GM18858 (cell line): ENCODE data around the gene ADCY4.
"Not testable (repeated sequence)": the region's sequence is repeated elsewhere in the genome, so short reads cannot be mapped to it uniquely, and the experiment has no call there.

Experiments used
- ATAC-seq: cut with Tn5 transposase; IDR thresholded peaks from one replicate; pipeline ENCODE4 v1.9.1; 2021; ENCODE audit not compliant: unreplicated experiment

The ADCY4 gene

DNA sequence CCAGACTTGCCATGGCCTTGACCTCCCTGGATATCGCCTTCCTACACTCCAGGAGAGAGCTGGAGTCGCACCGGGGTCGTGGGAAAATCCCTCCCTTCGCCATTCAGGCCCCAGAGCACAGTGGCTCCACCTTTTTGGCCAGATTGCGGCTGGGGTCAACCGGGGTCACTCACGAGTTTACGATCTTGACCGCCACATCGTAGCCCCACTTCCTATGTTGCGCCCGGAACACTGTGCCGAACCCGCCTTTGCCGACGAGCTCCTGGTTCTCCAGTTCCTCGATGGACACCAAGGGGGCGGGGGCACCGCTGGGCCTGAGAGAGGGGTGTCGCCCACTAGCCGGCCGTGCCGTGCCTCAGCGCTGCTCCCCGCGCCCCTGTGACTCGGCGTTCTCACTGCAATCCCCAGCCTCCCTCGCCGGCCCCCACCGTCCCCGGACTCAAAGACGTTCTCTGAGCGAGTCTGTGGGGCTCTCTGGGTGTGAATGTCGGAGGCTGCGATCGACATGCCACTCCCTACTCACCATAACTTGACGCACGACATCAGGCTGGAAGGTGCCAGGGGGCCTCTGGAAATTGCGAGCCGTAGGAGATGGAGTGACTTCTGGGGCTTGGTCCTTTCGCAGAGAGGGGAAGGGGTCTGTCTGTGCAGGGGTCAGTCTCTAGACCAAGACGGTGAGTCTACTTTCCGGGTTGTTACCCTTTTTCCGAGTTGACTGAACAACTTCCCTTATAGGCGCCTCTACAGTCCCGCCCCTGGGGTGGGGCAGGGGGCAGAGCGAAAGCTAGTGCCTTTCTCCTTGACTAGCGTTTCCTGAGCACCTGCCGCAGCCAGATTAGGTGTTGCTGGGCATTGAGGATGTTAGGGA, 4.6 kb upstream of the ADCY4 start, which contains the start of gene RIPK3:
RIPK3 (minus strand) TSS at position 708 of the 868 bp plus-strand sequence; CDS start at position 543, 165 bp downstream.
- ATAC-seq: peak; percentile 81

DNA sequence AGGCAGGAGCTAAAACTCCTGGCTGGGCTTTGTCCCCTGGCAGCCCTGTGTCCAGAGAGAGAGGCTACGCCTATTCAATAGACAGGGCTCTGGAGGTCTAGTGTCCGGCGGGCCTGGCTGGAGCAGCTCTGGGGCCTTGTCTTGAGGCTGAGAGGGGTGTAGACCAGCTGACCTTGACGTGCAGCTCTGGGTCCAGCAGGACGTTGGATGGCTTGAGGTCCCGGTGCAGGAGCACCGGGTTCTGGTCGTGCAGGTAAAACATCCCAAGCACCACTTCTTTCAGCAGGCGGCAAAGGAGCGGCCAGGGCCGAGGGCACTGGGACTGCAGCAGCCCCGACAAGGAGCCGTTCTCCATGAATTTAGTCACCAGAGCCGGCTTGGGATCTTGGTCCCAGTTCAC, 4.0 kb upstream of the ADCY4 start:
- ATAC-seq: no peak

DNA sequence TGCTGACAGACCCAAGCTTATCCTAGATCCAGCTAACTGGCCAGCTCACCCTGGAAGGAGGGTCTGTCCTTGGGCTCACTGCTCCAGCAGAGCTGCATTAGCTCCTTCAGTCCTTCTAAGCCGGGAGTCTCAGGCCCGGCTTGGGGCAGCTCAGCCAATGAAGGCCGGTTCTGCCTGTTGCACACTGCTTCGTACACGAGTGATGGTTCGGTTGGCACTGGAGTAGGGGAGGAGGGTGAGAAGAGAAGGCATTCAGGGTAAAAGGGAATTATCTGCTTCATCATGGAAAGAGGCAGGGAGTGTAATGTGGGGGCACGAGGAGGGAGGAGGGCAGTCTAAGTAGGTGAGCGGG, 2.9 kb upstream of the ADCY4 start:
- no peak for ATAC-seq

DNA sequence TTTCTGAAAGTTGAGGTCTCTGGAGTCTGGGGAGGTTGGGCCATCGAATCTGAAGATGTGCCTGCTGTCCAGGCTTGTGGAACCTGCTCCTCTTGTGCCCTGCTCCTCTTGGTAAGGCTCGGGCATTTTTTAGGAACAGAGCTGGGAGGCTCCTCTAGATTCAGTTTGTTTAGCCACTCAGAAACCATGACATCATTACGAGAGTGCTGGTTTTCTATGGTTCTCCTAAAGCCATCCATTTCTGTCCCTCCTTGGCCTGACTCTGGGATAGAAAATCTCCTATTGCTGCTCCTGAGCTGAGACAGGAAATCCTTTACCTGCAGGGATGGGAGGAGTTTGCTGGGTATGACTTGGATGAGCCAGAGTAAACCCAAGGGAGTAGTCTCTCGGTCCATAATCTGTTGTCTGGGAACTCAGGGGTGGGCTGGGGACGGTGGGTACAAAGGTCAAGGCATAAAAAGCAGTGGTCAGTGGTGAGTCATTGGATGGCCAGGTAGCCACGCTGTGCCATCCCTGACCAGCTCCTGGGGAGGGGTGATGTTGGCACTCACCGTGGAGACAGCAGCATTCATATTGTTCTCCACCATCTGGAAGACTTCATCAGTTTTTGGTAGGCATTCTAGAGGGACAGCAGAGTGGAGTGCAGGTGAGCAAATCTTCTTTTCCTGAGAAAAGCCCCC, 2.4 kb upstream of the ADCY4 start:
- no peak for ATAC-seq

DNA sequence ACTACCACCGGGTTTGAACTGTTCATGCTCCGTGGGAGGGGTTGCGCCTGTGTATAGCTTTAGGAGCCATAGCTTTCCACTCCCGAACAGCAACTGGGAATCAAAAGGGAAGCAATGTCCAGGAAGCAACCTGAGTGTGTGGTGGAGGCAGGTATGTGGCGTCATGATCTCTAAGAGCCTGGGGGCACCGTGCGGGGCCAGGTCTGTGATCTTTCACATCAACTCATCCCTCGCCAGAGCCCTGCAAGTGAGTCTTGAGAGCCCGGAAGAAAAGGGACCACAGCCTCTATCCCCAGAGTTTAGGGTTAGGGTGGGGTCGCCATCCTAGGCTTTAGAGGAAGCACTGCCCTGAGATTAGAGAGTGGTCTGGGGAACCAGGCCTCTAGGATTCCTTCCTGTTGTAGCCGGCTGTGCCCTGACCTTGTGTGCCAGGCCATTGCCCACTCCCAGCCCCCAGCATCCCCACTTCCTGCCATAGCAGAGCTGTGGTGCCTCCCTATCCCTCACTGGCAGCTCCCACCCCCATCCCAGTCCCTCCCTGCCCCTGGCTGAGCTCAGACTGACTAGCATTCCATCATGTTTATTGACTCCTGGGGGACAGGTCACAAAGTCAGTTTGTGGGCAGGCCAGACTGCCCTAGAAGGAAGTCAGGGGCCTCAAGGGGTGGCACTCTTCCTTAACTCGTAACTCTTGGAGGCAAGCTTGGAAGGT, 745 bp upstream of the ADCY4 start:
- no peak for ATAC-seq

DNA sequence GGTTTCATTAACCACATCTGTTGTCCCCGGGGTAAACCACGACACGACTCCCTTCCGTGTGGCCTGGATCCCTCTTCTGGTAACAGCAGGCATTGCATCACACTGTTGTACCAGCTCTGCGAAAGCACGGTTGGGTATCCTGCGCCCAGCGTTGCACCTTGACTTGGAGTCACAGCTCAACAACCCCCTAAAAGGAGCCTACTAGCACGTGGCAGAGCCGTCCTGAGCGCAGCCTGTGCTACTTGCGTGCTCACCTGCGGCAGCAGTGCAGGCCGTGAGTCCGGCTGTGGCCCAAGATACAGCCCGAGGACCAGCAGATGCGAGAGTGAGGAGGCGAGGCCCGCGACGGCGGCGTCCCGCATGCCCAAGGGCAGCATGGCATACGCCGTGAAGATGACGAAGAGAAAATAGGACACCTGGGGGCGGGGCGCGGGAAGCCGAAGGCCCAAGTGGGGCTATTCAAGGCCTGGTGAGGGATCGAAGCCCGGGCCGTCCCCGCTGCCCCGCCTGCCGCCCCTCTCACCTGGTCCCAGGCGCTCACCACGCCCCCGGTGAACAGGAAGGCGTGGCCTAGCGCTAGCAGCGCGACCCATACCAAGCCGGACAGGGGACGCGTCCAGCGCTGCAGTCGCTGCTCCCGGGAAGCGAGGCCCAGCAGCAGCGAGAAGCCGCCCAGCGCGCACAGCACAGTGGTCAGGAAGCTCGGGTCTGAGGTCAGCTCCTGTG, 2.4 kb downstream of the ADCY4 start:
- ATAC-seq: peak; percentile 71

DNA sequence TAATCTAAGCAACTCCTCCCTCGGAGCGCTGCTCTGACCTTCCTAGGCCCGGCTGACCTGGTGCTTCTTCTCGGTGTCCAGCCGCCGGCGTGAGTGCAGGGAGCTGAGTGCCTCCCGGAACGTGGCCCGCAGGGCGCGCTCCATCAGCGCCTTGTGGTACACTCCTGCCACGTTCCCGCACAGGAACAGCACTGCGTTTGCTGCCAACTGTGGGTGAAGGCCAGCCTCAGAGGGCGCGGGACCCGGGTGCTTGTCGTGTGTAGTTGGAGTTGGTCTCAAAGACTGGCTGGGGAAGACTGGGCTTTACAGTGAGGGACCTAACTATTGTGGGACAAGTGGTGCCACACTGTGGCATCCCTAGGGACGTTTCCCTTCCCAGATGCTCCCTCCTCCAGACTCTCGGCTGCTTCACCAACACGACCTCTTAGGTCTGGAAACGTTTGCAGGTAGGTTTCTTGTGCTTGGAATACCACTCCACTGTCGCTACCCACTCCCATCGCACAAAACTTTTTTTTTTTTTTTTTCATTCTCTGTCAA, 3.1 kb downstream of the ADCY4 start:
- no peak for ATAC-seq

DNA sequence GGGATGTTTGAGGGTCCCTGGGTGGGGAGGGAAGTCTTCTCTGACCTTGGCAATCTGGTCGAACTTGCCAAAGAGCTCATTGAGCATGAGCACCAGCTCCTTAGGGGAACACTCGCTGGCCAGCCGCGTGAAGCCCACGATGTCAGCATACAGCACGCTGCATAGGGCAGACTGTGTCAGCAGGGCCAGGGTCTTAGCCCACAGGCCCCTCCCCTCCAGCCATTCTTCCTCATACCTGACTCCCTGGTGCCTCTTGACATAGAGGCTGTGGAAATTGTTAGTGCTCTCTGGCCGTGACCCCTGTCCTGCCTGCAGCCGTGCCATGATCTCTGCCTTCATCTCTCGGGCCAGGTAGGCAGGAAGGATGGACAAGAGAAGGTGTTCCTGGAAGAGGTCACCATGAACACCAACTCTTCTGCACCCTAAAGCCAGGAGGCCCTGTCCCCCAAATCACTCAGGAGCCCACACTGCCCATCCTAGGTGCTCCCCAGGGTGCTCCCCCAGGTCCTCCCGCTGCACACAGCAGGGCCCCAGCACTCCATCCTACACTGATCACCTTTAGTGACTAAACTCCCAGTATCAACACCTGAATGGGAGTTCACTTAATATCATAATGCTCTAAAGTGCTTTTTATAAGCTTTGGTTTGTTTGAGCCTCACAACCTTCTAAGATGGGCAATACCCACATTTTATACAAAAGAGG, 3.7 kb downstream of the ADCY4 start:
- ATAC-seq: no peak

DNA sequence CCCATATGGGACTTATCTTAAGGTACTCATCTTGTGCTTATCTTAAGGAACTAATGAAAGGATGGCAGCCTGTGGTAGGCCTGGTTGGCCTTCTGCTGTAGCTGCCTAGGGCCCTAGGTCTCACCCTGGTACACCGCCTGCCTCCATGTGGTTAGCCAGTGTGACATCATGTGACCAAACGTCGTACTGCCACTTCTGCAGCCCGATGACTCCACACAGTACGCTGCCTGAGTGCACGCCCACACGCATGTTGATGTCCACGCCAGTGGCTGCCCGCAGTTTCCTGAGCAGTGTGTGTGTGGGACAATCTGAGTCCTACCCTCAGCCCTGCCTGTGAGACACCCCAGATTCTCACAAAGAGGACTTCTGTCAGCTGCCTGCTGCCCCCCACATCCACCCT, 5.1 kb downstream of the ADCY4 start:
- no peak for ATAC-seq

DNA sequence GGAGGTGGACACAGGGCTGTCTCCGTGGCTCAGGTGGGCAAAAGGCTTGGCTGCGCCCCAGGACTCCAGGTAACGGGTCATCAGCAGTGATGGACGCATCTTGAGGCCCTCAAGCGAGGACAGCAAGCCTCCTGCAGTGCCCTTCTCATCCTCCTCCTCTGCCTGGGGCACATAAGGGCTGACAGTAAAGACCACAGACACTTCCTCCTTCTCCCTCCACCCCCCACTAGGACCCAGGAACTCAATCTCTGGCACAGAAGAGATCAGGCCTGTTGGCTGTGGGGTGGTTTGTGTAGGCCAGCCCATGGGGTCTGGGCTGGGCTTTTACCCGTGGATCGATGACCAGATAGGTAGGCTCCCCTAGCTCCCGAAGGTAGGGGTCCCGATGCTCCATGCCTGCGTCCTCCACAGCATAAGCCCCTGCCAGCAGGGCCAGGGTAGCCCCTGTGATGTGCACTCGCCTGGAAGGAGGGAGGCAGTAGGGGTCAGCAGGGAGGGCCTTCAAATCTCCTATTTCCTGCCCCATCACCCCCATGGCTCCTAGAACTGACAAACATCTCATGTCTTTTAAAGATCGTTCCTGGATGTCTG, 5.7 kb downstream of the ADCY4 start:
- ATAC-seq: no peak

DNA sequence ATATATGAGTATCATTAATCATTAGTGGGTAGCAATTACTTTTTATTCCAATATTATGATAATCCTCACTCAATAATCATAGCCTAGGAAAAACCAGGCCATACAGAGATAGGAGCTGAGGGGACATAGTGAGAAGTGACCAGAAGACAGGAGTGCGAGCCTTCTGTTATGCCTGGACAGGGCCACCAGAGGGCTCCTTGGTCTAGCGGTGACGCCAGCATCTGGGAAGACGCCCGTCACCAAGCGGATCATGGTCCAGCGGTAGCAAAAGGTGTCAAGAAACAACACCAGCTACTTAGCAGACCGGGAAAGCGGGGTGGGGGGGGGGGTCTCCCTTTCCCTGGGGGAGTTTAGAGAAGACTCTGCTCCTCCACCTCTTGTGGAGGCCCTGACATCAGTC, 7.0 kb downstream of the ADCY4 start:
- ATAC-seq: not testable (repeated sequence)

DNA sequence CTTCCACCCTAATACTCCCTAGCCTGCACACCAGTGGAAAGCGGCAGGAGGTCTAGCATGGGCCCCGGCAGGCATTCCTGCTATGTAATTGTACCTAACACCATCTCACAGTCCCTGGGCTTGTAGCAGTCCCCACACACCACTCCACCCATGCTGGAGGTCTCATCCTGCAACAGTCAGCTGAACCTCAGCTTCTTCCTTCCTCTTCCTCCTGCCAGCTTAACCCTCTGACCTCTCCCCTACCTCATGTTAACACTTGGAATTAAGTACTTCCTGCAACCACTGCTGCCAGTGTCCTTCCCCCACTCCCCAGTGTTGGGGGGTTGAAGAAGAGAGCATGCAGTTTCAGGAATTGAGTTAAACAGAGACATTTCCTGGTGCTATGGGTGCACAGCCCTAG, 7.6 kb downstream of the ADCY4 start:
- no peak for ATAC-seq

DNA sequence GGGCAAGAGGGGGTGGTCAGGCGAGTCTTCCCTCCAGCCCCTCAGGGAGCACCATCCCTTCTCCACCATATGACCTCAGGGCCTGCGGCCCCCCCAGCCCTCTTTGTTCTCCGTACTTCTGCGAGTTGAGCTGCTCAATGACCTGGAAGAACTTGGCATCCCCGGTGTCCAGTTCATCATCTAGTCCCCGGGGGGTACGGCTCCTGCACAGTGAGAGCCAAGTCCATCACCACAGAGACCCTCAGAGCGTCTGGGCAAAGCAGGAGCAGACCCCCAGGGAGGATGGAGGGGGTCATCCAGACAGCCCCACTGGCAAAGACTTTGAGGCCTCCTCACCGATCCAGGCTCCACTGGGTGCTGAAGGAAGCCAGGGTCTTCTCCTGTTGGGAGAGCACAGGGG, 8.9 kb downstream of the ADCY4 start:
- no peak for ATAC-seq

DNA sequence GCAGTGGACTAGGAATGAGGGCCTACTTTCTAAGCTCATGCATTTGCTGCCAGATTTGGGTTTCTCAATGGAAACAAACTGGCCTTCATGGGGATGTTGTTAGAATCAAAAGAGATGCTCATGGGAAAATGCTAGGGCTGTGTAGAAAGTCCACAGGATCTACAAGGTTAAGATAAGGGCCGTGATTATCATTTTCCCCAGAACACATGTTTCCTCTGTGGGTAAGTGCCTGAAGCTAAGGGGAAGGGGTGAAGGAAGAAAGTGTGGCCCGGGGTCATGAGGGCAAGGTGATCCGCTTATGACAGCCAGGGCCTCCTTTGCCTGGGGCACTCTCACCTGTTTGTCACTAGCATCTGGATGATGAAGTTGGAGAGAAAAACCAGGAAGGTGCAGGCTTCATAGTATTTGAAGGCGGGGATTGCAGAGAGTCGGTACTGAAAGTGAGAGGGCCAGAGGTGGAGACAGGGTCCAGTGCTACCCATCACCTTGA, 9.8 kb downstream of the ADCY4 start:
- no peak for ATAC-seq

DNA sequence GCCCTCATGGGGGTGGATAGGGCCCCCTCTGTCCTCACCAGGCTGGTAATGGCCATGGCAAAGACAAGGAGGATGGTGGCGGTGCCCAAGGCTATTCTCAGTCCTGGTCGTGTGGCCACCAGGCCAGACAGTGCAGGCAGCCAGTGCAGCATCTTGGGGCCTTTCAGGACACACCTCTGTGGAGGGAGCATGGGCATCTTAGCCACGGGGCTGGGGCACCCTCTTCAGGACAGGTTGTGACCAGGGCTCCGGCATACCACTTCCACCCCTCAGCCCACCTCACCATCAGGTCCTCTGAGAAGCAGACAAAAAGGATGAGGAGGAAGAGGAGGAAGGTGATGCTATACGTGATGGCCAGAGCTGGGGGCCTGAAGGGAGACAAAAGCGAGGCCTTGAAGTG, 10.8 kb downstream of the ADCY4 start:
- ATAC-seq: no peak

DNA sequence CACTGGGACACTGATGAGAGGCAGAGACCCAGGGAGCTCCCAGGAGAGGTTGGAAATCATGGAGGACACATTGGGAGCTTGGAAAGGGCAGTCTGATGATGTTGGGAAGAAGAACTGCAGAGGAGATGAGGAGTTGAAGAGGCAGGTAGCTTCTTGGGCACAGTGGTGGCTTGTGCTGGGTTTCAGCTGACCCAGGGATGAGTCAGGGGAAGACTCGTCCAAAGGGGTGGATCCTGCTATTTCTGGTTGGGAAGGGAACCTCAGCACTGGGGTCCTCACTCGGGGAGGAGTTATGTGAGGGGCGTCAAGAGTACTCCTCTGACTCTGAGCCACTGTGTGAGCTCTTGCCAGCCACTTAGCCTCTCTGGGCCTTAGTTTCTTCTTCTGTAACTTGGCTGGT, 11.5 kb downstream of the ADCY4 start:
- no peak for ATAC-seq

DNA sequence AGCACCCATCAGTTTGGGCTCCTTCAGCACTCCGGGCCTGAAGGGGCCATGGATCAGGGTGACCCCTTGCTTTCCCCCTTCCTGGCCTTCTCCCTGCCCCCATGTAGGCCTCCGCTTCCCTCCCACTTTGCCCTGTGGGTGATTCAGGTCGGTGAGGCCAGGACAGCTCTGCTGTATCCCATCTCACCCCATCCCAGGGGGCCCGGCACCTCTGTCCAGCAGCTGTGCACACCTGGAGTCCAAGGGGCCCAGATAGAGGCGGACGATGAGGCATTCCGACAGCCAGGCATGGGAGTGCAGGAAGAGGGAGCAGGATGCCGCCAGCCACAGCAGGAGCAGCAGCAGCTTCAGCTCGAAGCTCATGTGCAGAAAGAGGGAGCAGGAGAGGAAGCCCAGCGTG, 12.2 kb downstream of the ADCY4 start:
- no peak for ATAC-seq

DNA sequence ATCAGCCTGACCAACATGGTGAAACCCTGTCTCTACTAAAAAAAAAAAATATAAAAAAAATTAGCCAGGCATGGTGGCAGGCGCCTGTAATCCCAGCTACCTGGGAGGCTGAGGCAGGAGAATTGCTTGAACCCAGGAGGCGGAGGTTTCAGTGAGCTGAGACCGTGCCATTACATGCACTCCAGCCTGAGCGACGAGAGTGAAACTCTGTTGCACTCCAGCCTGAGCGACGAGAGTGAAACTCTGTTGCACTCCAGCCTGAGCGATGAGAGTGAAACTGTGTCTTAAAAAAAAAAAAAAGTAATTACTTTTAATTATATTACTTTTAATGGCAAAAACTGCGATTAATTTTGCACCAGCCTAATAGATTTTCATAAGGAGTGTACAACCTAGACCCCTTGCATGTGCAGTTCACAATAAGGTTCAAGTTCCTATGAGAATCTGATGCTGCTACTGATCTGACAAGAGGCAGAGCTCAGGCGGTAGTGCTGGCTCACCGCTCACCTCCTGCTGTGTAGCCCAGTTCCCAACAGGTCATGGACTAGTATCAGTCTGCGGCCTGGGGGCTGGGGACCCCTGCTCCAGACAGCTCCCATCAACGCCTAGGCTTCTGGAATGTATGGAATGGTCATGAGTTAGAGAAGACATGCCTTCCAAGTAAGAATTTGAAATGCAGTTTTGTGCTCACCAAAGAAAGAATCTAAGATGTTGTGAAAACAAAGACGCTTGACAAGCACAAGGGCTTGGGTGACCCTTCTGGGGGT, 13.5 kb downstream of the ADCY4 start:
- ATAC-seq: no peak
